Measurements from ENCODE around the gene CCNC.

Gene CCNC

GRCh38 chr6:99592900-99593299 lies 24.4 kb upstream of the CCNC start:
- TF ChIP-seq CTCF (conservative IDR thresholded peaks at IDR 0.05; ENCODE audit: control insufficient read depth, insufficient read depth, low read depth, low read length) = no peak
- no peak overlapping the region for H3K4me3 ChIP-seq (ENCODE audit: control insufficient read depth, low read depth, low read length)
- peak; percentile 75 for DNase-seq (ENCODE audit: low read depth)

GRCh38 chr6:99591673-99592364 lies 23.4 kb upstream of the CCNC start:
- no peak overlapping the region for H3K4me3 ChIP-seq (ENCODE audit: control insufficient read depth, low read depth, low read length)
- DNase-seq (ENCODE audit: low read depth) = no peak
- no peak for TF ChIP-seq CTCF (conservative IDR thresholded peaks at IDR 0.05; ENCODE audit: control insufficient read depth, insufficient read depth, low read depth, low read length)

GRCh38 chr6:99590728-99591672 lies 22.5 kb upstream of the CCNC start:
- H3K4me3 ChIP-seq (ENCODE audit: control insufficient read depth, low read depth, low read length) = no peak overlapping the region
- TF ChIP-seq CTCF (conservative IDR thresholded peaks at IDR 0.05; ENCODE audit: control insufficient read depth, insufficient read depth, low read depth, low read length) = no peak
- no peak for DNase-seq (ENCODE audit: low read depth)

- TF ChIP-seq CTCF (conservative IDR thresholded peaks at IDR 0.05; ENCODE audit: control insufficient read depth, insufficient read depth, low read depth, low read length) = no peak
- no peak overlapping the region for H3K4me3 ChIP-seq (ENCODE audit: control insufficient read depth, low read depth, low read length)
- no peak for DNase-seq (ENCODE audit: low read depth)
Observed at GRCh38 chr6:99589907-99590493, 21.5 kb upstream of the CCNC start.

- no peak for DNase-seq (ENCODE audit: low read depth)
- peak overlapping the region; percentile 21 for H3K4me3 ChIP-seq (ENCODE audit: control insufficient read depth, low read depth, low read length)
- TF ChIP-seq CTCF (conservative IDR thresholded peaks at IDR 0.05; ENCODE audit: control insufficient read depth, insufficient read depth, low read depth, low read length) = no peak
Observed at GRCh38 chr6:99589290-99589672, 20.8 kb upstream of the CCNC start.

GRCh38 chr6:99588618-99589289 lies 20.3 kb upstream of the CCNC start:
- peak; percentile 46 for DNase-seq (ENCODE audit: low read depth)
- no peak for TF ChIP-seq CTCF (conservative IDR thresholded peaks at IDR 0.05; ENCODE audit: control insufficient read depth, insufficient read depth, low read depth, low read length)
- peak overlapping the region; percentile 21 for H3K4me3 ChIP-seq (ENCODE audit: control insufficient read depth, low read depth, low read length)

Data from fibroblast of mammary gland (primary cell).